Measurements from ENCODE around the gene NLRP3.

The NLRP3 gene

DNA sequence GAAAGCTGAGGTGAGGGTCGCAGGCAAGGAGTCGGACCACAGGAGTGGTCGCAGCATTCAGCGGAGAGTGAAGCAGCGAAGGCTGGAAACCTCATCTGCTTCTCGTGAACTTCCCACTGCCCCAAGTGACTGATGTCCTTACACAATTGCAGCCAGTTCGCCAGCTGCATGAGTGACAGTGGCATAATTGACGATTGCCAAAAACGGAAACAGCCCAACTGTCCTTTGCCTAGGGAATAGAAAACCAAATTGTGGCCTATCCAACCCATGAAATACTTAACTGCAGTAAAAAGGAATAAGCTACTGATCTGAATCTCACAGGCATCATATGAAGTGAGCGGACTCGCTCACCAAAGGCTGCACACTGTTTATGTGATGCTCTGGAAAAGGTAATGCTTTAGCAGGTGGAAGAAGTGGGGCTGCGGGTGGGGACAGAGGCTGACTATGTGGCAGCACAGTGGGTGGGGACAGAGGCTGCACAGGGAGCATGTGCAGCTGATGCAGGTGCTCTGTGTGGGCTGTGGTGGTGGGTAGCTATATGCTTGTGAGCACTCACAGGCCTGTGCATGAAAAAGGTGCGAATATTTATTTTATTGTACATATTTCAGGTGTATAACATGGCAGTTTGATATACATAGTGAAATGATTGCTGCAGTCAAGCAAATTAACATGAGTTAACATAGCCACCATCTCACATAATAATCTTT is 4.2 kb upstream of the NLRP3 start:
- Histone ChIP-seq H3K4me3 (ENCODE audit: low read depth, low read length) (no peak overlapping the region), H3K36me3 (no peaks in the 10 kb centered on the region), H3K9me3 (no peaks in the 10 kb centered on the region), H3K4me1 (no peaks in the 10 kb centered on the region), H3K27me3 (0 out of 2 replicates have a peak, but pooled peaks cover 3% of the 10 kb centered on the region)
- no peak for DNase-seq
- TF ChIP-seq, protein P1, sequence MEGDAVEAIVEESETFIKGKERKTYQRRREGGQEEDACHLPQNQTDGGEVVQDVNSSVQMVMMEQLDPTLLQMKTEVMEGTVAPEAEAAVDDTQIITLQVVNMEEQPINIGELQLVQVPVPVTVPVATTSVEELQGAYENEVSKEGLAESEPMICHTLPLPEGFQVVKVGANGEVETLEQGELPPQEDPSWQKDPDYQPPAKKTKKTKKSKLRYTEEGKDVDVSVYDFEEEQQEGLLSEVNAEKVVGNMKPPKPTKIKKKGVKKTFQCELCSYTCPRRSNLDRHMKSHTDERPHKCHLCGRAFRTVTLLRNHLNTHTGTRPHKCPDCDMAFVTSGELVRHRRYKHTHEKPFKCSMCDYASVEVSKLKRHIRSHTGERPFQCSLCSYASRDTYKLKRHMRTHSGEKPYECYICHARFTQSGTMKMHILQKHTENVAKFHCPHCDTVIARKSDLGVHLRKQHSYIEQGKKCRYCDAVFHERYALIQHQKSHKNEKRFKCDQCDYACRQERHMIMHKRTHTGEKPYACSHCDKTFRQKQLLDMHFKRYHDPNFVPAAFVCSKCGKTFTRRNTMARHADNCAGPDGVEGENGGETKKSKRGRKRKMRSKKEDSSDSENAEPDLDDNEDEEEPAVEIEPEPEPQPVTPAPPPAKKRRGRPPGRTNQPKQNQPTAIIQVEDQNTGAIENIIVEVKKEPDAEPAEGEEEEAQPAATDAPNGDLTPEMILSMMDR (IDR thresholded peaks at IDR 0.05; ENCODE audit: low read depth, low read length), result no peak

DNA sequence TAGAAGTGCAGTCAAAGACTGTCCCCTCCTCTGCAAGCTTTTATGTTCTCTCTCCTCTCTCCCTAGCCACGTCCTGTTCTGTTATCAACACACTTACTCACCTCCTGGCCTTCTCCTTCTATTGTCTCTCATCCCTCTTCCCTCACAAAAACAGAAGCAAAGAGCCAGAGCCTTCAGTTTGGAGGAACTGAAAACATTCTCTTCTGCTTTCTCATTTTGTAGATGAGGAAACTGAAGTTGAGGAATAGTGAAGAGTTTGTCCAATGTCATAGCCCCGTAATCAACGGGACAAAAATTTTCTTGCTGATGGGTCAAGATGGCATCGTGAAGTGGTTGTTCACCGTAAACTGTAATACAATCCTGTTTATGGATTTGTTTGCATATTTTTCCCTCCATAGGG is 1.9 kb downstream of the NLRP3 start:
- no peaks in the 10 kb centered on the region for H3K4me1 ChIP-seq
- H3K27me3 ChIP-seq, result no peaks in the 10 kb centered on the region
- H3K9me3 ChIP-seq, result no peaks in the 10 kb centered on the region
- H3K36me3 ChIP-seq, result no peaks in the 10 kb centered on the region
- H3K4me3 ChIP-seq (ENCODE audit: low read depth, low read length), result no peak overlapping the region
- DNase-seq, result no peak
- TF ChIP-seq, protein P1 (IDR thresholded peaks at IDR 0.05; ENCODE audit: low read depth, low read length), result no peak

DNA sequence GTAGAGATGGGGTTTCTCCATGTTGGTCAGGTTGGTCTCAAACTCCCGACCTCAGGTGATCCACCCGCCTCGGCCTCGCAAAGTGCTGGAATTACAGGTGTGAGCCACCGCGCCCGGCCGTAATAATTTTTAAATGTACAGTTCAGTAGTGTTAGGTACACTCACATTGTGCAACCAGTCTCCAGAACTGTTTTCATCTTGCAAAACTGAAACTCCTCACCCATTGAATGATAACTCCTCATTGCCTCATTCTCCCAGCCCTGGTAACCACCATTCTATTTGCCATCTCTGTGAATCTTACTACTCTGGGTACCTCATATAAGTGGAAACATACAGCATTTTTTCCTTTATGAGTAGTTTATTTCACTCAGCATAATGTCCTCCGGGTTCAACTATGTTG is 3.4 kb downstream of the NLRP3 start:
- peaks cover 1% of the 10 kb centered on the region for H3K27me3 ChIP-seq
- TF ChIP-seq, protein P1 (IDR thresholded peaks at IDR 0.05; ENCODE audit: low read depth, low read length), result no peak
- H3K4me1 ChIP-seq, result no peaks in the 10 kb centered on the region
- no peak for DNase-seq
- H3K4me3 ChIP-seq (ENCODE audit: low read depth, low read length), result no peak overlapping the region
- H3K9me3 ChIP-seq, result no peaks in the 10 kb centered on the region
- no peaks in the 10 kb centered on the region for H3K36me3 ChIP-seq

DNA sequence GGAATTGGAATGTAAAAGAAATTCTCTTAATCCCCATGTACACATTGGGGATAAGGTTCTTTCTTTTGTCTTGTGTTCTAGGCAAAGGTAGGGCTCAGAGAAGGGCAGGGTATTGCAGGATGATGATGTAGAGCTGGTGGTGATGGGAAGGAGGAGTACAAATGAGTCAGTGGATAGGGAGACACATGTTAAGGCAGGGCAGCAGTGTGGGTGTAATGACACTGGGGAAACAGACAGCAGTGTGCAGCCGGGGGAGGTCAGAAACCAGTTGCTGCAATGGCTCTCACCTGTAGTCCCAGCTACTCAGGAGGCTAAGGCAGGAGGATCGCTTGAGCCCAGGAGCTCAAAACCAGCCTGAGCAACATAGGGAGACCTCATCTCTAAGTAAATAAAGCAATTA is 5.1 kb downstream of the NLRP3 start:
- DNase-seq, result no peak
- Histone ChIP-seq H3K4me1 (no peaks in the 10 kb centered on the region), H3K27me3 (peaks cover 17% of the 10 kb centered on the region), H3K9me3 (no peaks in the 10 kb centered on the region), H3K36me3 (no peaks in the 10 kb centered on the region), H3K4me3 (ENCODE audit: low read depth, low read length) (no peak overlapping the region)
- TF ChIP-seq, protein P1 (IDR thresholded peaks at IDR 0.05; ENCODE audit: low read depth, low read length), result no peak

DNA sequence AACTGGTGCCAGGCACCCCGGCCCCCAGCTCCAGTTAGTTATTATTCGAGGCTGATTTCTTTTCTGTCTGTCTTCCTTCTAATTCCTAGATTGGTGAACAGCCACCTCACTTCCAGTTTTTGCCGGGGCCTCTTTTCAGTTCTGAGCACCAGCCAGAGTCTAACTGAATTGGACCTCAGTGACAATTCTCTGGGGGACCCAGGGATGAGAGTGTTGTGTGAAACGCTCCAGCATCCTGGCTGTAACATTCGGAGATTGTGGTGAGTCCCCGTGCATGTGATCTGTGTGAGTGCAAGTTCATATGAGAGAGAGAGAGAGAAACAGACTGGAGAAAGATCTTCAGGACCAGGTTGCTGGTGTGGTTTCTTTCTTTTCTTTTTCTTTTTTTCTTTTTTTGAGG is 13.5 kb downstream of the NLRP3 start:
- TF ChIP-seq, protein P1 (IDR thresholded peaks at IDR 0.05; ENCODE audit: low read depth, low read length), result no peak
- H3K36me3 ChIP-seq, result no peaks in the 10 kb centered on the region
- DNase-seq, result no peak
- no peaks in the 10 kb centered on the region for H3K4me1 ChIP-seq
- H3K27me3 ChIP-seq, result peaks cover 38% of the 10 kb centered on the region
- H3K4me3 ChIP-seq (ENCODE audit: low read depth, low read length), result no peak overlapping the region
- no peaks in the 10 kb centered on the region for H3K9me3 ChIP-seq

DNA sequence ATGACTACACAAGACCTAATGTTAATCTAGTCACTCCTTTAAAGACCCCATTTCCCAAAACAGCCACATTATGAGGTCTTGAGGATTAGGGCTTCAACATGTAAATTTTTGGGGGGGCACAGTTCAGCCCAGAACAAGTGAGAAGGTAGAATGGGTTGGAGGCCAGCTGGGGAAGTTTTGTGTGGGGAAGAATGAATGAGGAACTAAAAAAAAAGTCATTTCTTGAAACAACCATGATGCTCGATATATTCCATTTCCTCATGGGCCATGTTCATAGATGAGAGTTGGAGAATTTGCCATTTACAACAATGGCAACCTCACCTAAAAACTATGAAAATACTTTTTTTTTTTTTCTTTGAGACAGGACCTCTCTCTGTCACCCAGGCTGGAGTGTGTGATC is 14.5 kb downstream of the NLRP3 start:
- no peaks in the 10 kb centered on the region for H3K4me1 ChIP-seq
- H3K9me3 ChIP-seq, result no peaks in the 10 kb centered on the region
- H3K4me3 ChIP-seq (ENCODE audit: low read depth, low read length), result no peak overlapping the region
- no peaks in the 10 kb centered on the region for H3K36me3 ChIP-seq
- no peak for DNase-seq
- TF ChIP-seq, protein P1 (IDR thresholded peaks at IDR 0.05; ENCODE audit: low read depth, low read length), result no peak
- H3K27me3 ChIP-seq, result peaks cover 30% of the 10 kb centered on the region
